ENCODE measurements around the gene PLD5. TPM values are rescaled to one million over a fixed set of nuclear protein-coding genes. Genes with fewer than 3 reads are reported as not detected.
"Not testable (repeated sequence)": the region's sequence is repeated elsewhere in the genome, so short reads cannot be mapped to it uniquely, and the experiment has no call there.

The PLD5 gene
- total and polyA plus RNA-seq, 8 donors: 0.24 to 11.0 (median 0.54) TPM

DNA sequence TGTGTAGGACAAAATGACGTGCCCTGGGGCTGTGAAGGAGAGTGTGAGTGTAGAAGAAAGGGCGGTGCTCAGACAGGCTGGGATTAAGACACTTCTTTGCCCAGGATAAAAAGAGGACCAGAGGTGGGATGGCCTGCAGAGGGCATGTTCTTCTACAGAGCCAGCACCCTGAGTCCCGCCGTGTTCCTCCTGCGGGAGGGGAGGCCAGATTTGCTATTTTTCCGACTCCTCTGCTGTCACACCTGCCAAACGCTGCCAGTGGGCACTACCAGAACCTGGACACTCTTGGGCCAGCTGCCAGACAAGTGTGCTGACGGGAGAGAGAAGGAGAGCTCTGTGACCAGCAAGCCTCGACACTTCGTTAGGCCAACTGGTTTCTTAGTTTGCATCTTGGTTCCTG lies 206.4 kb downstream of the PLD5 start:
- TF ChIP-seq, protein P1, sequence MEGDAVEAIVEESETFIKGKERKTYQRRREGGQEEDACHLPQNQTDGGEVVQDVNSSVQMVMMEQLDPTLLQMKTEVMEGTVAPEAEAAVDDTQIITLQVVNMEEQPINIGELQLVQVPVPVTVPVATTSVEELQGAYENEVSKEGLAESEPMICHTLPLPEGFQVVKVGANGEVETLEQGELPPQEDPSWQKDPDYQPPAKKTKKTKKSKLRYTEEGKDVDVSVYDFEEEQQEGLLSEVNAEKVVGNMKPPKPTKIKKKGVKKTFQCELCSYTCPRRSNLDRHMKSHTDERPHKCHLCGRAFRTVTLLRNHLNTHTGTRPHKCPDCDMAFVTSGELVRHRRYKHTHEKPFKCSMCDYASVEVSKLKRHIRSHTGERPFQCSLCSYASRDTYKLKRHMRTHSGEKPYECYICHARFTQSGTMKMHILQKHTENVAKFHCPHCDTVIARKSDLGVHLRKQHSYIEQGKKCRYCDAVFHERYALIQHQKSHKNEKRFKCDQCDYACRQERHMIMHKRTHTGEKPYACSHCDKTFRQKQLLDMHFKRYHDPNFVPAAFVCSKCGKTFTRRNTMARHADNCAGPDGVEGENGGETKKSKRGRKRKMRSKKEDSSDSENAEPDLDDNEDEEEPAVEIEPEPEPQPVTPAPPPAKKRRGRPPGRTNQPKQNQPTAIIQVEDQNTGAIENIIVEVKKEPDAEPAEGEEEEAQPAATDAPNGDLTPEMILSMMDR (IDR thresholded peaks at IDR 0.05): no peak
- ATAC-seq (no peak), DNase-seq (no peak)
- Histone ChIP-seq H3K27ac (no peak overlapping the region), H3K36me3 (no peaks in the 10 kb centered on the region), H3K9me3 (no peaks in the 10 kb centered on the region), H3K4me1 (no peaks in the 10 kb centered on the region), H3K27me3 (no peaks in the 10 kb centered on the region), H3K4me3 (no peak overlapping the region)
- intact Hi-C loops (cut with DNase I): no loop called here

DNA sequence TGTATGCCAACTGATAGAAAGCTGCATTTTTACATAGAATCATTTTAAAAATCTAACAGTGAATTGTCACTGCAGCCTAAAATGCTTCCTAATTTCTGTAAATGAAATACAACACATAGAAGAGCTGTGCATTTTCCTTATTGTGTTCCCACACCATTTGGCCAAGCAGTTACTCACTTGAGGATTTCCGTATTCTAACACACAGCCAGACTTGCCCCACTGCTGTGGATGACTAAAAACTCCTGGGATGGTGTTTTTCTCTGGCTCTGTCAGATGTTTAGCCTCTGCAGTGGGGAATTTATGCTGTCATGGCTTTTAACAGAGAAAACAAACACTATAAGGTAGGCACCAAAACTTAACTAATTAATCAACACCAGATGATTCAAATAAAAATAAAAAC lies 209.6 kb downstream of the PLD5 start:
- H3K4me1 ChIP-seq; intact Hi-C loops (cut with DNase I); H3K27me3 ChIP-seq; H3K27ac ChIP-seq; H3K9me3 ChIP-seq; ATAC-seq; H3K4me3 ChIP-seq; H3K36me3 ChIP-seq; DNase-seq: not testable (repeated sequence)

DNA sequence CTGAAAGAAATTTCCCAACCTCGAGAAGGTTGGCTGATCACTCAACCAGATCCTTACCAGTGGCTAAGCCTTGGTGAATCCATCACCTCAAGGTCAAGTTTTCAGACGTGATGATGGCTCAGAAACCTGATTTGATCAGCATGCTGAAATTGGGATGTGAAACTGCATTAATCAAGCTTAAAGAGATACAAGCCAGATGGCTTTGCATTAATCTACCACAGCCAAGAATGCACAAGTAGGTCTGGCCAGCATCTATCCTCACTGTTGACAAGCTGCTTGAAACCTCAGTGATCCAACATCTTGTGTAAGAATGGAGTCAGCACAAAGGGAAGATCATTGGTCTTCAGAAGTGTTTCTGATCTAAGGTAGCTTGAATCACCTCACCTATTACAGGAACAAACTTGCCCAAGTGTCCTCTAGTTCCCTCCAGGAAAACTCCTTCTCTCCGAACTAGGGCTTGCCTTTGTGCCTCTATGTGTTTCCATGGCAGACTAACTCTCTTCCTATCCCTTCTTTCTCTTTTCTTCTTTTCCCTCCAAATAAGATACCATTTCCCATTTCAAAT lies 210.3 kb downstream of the PLD5 start:
- H3K4me3 ChIP-seq; ATAC-seq; H3K9me3 ChIP-seq; intact Hi-C loops (cut with DNase I); DNase-seq; H3K36me3 ChIP-seq; H3K27me3 ChIP-seq; H3K27ac ChIP-seq; H3K4me1 ChIP-seq: not testable (repeated sequence)

DNA sequence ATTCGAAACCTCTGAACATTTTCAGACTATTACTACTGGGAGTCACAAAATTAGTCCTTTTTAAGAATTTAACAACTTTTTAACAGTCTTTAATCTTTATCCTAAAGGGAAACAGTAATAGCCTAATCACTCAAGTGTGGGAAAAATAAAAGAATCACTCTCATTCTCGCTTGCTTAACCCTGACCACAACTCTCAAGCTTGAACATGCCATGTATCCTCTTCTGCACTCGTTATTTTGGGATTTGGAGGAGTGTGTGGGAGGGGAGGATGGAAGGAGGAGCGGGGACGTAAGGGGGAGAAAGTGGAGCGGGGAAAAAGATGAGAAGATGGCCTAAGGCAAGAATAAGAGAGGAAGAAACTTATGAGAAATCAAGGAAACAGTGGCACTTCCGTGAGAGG lies 215.8 kb downstream of the PLD5 start:
- H3K36me3 ChIP-seq; intact Hi-C loops (cut with DNase I): not testable (repeated sequence)

DNA sequence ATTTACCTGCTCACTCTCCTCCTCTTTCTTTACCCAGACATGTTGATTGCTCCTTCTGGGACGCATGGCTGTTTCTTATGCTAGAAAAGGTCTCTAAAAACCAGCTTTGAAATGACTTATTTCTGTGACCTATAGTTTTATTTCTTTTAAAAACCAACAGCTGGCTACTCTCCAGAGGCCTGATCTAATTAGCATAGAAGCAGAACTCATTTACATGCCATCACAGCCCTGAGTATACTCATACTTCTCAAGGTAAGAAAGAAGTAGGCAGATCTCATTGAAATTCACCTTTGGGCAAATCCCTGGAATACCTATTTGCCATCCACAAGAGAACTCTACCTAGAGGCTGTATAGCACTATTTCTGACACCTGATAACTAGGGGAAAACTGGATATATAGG lies 230.7 kb downstream of the PLD5 start:
- H3K9me3 ChIP-seq; H3K4me1 ChIP-seq; H3K27me3 ChIP-seq; intact Hi-C loops (cut with DNase I); H3K4me3 ChIP-seq; H3K36me3 ChIP-seq; DNase-seq; ATAC-seq; H3K27ac ChIP-seq: not testable (repeated sequence)

More for the DNA sequence above, 215.8 kb downstream of the PLD5 start:
- not testable (repeated sequence) for H3K4me3 ChIP-seq, H3K27me3 ChIP-seq, H3K27ac ChIP-seq, DNase-seq, H3K9me3 ChIP-seq, H3K4me1 ChIP-seq, ATAC-seq

DNA sequence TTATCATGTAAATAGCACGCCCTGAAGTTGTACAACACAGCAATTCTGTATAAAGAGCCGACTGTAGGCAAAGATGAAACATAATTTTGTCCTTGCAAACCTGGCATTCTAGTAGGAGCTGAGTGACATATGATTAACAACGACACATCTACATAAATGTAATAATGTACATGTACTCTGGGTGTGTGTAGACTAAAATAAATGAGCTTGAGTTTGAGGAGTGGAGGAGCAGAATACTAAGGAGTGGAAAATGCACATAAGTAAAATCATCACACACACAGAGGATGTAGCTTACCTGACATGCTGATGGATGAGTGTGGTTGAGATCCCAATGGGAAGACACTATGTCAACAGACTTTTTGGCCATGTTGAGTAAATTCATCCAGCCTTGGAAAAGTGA lies 236.4 kb downstream of the PLD5 start:
- H3K9me3 ChIP-seq; H3K4me1 ChIP-seq; H3K27ac ChIP-seq; H3K4me3 ChIP-seq; H3K27me3 ChIP-seq; H3K36me3 ChIP-seq; intact Hi-C loops (cut with DNase I); ATAC-seq; DNase-seq: not testable (repeated sequence)

DNA sequence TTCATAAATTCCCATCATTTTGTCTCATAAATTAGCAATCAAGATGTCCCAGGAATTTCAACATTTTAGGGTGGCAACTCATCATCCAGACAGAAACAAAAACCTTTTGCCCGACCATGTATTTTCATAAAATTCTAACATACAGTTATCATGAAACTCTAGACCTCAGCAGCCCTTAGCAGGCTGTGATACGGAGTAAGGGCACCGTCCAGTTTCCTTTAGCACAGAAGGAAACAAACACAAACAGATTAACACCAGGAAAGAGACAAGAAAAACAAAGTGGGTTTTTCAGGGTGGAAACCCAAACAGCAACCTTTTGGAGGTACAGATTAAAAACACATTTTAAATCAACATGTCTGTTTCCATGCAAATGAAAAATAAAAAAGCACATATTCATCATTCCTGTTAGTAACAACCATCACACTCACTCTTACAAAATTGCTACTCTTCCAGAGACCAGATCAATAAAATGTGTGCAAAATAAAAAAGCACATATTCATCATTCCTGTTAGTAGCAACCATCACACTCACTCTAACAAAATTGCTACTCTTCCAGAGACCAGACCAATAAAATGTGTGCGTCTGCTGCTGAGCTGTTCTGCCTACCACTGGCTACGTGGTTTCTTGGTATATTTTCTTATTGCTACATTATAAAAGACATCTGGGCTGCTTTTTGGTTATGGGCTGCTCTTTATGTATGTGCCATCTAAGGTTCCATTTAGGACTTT lies 241.6 kb downstream of the PLD5 start:
- H3K4me3 ChIP-seq; H3K4me1 ChIP-seq; intact Hi-C loops (cut with DNase I); ATAC-seq; DNase-seq; H3K27me3 ChIP-seq; H3K27ac ChIP-seq; H3K36me3 ChIP-seq; H3K9me3 ChIP-seq: not testable (repeated sequence)

DNA sequence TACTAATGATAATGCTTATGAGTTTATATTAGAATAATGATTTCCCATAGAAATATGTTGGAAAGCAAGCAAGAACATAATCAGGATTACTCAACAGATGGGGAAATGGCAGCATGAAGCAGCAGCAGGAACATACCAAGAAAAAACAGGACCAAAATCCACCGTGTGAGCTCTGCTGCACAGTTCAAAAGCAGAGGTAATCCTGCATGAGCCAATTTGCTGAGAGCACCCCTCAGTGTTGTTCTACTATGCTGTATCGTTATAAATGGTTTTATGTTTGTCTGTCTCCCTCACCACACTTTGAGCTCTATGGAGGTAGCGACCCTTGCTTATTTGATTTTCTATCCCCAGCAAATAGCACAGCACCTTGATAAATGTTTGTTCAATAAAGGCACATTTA lies 246.1 kb downstream of the PLD5 start:
- not testable (repeated sequence) for ATAC-seq

DNA sequence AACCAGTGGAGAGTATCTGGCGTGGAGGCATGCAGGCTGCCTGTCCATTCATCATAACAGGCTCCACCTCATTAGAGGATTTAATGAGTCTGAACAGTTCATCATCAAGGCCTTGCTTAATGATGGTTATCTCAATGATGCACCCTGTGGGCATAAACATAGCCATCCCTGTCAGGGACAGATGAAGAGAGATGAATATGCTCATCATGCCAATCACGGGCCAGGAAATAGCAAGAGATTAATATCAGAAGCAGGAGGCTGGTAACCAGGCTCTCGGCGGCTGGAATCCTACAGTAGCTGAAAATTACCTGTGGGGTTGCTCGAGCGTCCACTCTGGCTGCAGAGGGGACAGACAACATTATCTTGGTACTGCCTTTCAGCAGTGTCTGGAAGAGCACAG lies 247.7 kb downstream of the PLD5 start:
- ATAC-seq; H3K27ac ChIP-seq; H3K4me3 ChIP-seq; H3K9me3 ChIP-seq; H3K4me1 ChIP-seq; DNase-seq; H3K36me3 ChIP-seq; H3K27me3 ChIP-seq; intact Hi-C loops (cut with DNase I): not testable (repeated sequence)

More for the DNA sequence above, 246.1 kb downstream of the PLD5 start:
- H3K27me3 ChIP-seq; H3K36me3 ChIP-seq; H3K27ac ChIP-seq; DNase-seq; intact Hi-C loops (cut with DNase I); H3K4me1 ChIP-seq; H3K4me3 ChIP-seq; H3K9me3 ChIP-seq: not testable (repeated sequence)

DNA sequence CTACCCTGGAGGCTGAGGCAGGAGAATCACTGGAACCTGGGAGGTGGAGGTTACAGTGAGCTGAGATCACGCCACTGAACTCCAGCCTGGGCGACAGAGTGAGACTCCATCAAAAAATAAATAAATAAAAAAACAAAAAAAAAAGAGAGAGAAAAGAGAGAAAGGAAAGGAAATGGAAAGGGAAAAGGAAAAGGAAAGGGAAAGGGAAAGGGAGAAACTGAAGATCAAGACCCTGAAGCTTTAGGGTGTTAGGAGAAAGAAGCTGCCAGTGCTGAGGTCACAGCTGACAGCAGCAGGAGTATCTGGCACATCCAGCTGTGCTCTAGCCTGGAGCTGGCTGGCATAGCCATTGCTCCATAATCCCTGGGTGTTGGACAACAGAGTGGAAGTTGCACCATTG lies 257.5 kb downstream of the PLD5 start:
- H3K27me3 ChIP-seq; H3K27ac ChIP-seq; H3K9me3 ChIP-seq; H3K4me3 ChIP-seq; H3K36me3 ChIP-seq; H3K4me1 ChIP-seq; DNase-seq; intact Hi-C loops (cut with DNase I); ATAC-seq: not testable (repeated sequence)

DNA sequence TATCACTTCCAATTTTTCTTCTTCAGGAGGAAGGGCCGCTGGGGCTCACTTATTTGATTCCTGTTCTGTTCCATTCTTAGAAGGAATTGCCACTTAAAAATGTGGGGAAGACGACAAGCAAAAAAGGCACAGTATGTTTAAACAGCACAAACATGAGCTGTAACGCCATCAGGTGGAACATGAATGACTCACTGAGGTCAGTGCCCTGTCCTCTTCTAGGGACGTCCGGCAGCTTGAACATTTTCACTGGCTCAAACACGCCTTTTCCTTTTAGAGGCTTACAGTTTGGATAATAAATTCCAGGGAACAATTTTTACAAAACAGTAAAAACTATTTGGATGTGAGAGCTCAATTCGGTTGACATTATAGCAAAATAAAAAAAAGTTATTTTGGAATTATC lies 260.1 kb downstream of the PLD5 start:
- DNase-seq; H3K4me3 ChIP-seq; H3K27ac ChIP-seq; H3K27me3 ChIP-seq; H3K4me1 ChIP-seq; H3K36me3 ChIP-seq; ATAC-seq; H3K9me3 ChIP-seq; intact Hi-C loops (cut with DNase I): not testable (repeated sequence)

All from left lung (tissue), 10 donors.